H1 (cell line): ENCODE data around the gene QRICH1. TPM values are rescaled to one million over a fixed set of nuclear protein-coding genes. Genes with fewer than 3 reads are reported as not detected.

Source experiments
- CTCF ChIA-PET: fragments of 300-600 bp; sonication (Branson Sonifier 250); formaldehyde crosslinking; loops from one replicate; lab custom pipeline; 2021; ENCODE audit not compliant: partially characterized antibody; lab: Charles Lee
- POLR2A ChIA-PET: fragments of 300-600 bp; sonication (Branson Sonifier 250); formaldehyde crosslinking; loops from one replicate; lab custom pipeline; 2021; ENCODE audit warnings: inconsistent platforms; ENCODE audit not compliant: partially characterized antibody; lab: Charles Lee
- DNase-seq, 2 experiments: peaks; one replicate each; pipeline versions ENCODE4 v3.0.0 to v3.0.0-alpha.2; 2010 to 2022; ENCODE audit warnings: low spot score in 2 of 2, low read depth in 1 of 2, mixed read lengths in 1 of 2
- FAIRE-seq: peaks from 2 replicates; lab custom pipeline; 2011; peaks lifted over from hg19 to GRCh38; lab: Jason Lieb, UNC
- H2AFZ ChIP-seq: 2 replicates; pipeline ENCODE4 v1.8.1; 2012; ENCODE audit warnings: low read length, inconsistent platforms
- H2AK5ac ChIP-seq: 2 replicates; pipeline ENCODE4 v1.6.1; 2013; ENCODE audit warnings: low read depth, low read length
- H2BK120ac ChIP-seq: replicated peaks from 2 replicates; pipeline ENCODE3; 2013; ENCODE audit warnings: low read depth, low read length, inconsistent platforms
- H2BK12ac ChIP-seq: 2 replicates; pipeline ENCODE4 v1.6.1; 2013; ENCODE audit warnings: low read depth, low read length
- H2BK15ac ChIP-seq: 2 replicates; pipeline ENCODE4 v1.6.1; 2013; ENCODE audit warnings: low read length
- H2BK20ac ChIP-seq: 2 replicates; pipeline ENCODE4 v1.6.1; 2013; ENCODE audit warnings: low read length
- H2BK5ac ChIP-seq: 2 replicates; pipeline ENCODE4 v1.6.1; 2013; ENCODE audit warnings: low read depth, low read length
- H3K14ac ChIP-seq: 2 replicates; pipeline ENCODE4 v1.6.1; 2013; ENCODE audit warnings: inconsistent platforms; ENCODE audit not compliant: insufficient read length
- H3K18ac ChIP-seq: 2 replicates; pipeline ENCODE4 v1.6.1; 2013; ENCODE audit warnings: low read length; ENCODE audit errors: extremely low read depth
- H3K23ac ChIP-seq: 2 replicates; pipeline ENCODE4 v1.6.1; 2013; ENCODE audit warnings: inconsistent platforms; ENCODE audit not compliant: insufficient read length
- H3K23me2 ChIP-seq: 2 replicates; pipeline ENCODE4 v1.6.1; 2013; ENCODE audit warnings: low read depth, low read length
- H3K27ac ChIP-seq: 2 replicates; pipeline ENCODE4 v1.6.1; 2011; ENCODE audit warnings: low read depth, low read length, inconsistent platforms
- H3K27me3 ChIP-seq, 4 experiments: replicated peaks in 1 of 4; 1 replicate in 1 of 4; 2 replicates in 3 of 4; pipeline versions ENCODE4 v1.6.1 to v1.8.1; 2011 to 2013; ENCODE audit warnings: low read length in 3 of 4, mild to moderate bottlenecking in 3 of 4, inconsistent platforms in 2 of 4, mixed read lengths in 2 of 4, moderate library complexity in 1 of 4; ENCODE audit not compliant: control insufficient read depth in 3 of 4, insufficient read depth in 3 of 4; ENCODE audit errors: extremely low read depth in 1 of 4
- H3K36me3 ChIP-seq, 4 experiments: 2 replicates each; pipeline versions ENCODE4 v1.6.1 to v1.8.1; 2011 to 2013; ENCODE audit warnings: mild to moderate bottlenecking in 4 of 4, low read length in 3 of 4, moderate library complexity in 2 of 4, control low read depth in 1 of 4, inconsistent platforms in 1 of 4; ENCODE audit not compliant: insufficient read depth in 4 of 4, control insufficient read depth in 2 of 4
- H3K4ac ChIP-seq: replicated peaks from 2 replicates; pipeline ENCODE3; 2013; ENCODE audit warnings: low read length, low read depth, mixed read lengths, inconsistent platforms; ENCODE audit not compliant: insufficient read length
- H3K4me1 ChIP-seq, 4 experiments: replicated peaks in 1 of 4; 1 replicate in 1 of 4; 2 replicates in 3 of 4; pipeline versions ENCODE4 v1.6.1 to v1.8.1; 2011 to 2013; ENCODE audit warnings: low read length in 3 of 4, inconsistent platforms in 2 of 4, mixed read lengths in 1 of 4; ENCODE audit not compliant: insufficient read depth in 4 of 4, control insufficient read depth in 3 of 4
- H3K4me2 ChIP-seq, 2 experiments: 2 replicates each; pipeline versions ENCODE4 v1.6.1 to v1.8.1; 2011 to 2013; ENCODE audit warnings: low read depth in 2 of 2, low read length in 2 of 2, control low read depth in 1 of 2, inconsistent platforms in 1 of 2, mild to moderate bottlenecking in 1 of 2; ENCODE audit not compliant: insufficient read depth in 1 of 2
- H3K4me3 ChIP-seq, 4 experiments: fragments of 200-600, 300-600 bp in 1 of 4; sonication (generic), shearing (Covaris generic), sonication (Bioruptor Twin) in 1 of 4; 2 replicates each; pipeline versions ENCODE4 v1.5.1 to v1.8.1; 2011 to 2016; ENCODE audit warnings: low read length in 4 of 4, low read depth in 3 of 4, control low read depth in 2 of 4, inconsistent platforms in 2 of 4, mild to moderate bottlenecking in 2 of 4, mixed read lengths in 1 of 4, moderate library complexity in 1 of 4; ENCODE audit not compliant: insufficient read depth in 2 of 4; ENCODE audit errors: extremely low read depth in 1 of 4
- H3K56ac ChIP-seq: replicated peaks from 2 replicates; pipeline ENCODE3; 2013; ENCODE audit warnings: low read depth, mild to moderate bottlenecking, mixed read lengths, low read length, inconsistent platforms; ENCODE audit not compliant: insufficient read length
- H3K79me1 ChIP-seq: 2 replicates; pipeline ENCODE4 v1.6.1; 2013; ENCODE audit warnings: low read depth, low read length, control low read depth
- H3K79me2 ChIP-seq, 2 experiments: 2 replicates each; pipeline versions ENCODE4 v1.6.1 to v1.8.1; 2012 to 2013; ENCODE audit warnings: low read length in 2 of 2, mild to moderate bottlenecking in 2 of 2, inconsistent platforms in 1 of 2; ENCODE audit not compliant: insufficient read depth in 2 of 2, control insufficient read depth in 1 of 2
- H3K9ac ChIP-seq, 4 experiments: replicated peaks in 1 of 4; 1 replicate in 1 of 4; 2 replicates in 3 of 4; pipeline versions ENCODE4 v1.6.1 to v1.8.1; 2011 to 2013; ENCODE audit warnings: low read depth in 3 of 4, low read length in 3 of 4, control low read depth in 2 of 4, mild to moderate bottlenecking in 2 of 4, moderate library complexity in 2 of 4, inconsistent platforms in 1 of 4; ENCODE audit errors: extremely low read depth in 1 of 4
- H3K9me3 ChIP-seq, 2 experiments: 2 replicates each; pipeline versions ENCODE4 v1.6.1 to v1.8.1; 2012 to 2013; ENCODE audit warnings: mild to moderate bottlenecking in 2 of 2, moderate library complexity in 2 of 2, control low read depth in 1 of 2, inconsistent platforms in 1 of 2, low read depth in 1 of 2, low read length in 1 of 2, mixed read lengths in 1 of 2; ENCODE audit not compliant: insufficient read depth in 2 of 2
- H4K20me1 ChIP-seq, 2 experiments: replicated peaks in 1 of 2; 2 replicates each; pipeline versions ENCODE3 to v1.8.1; 2011 to 2013; ENCODE audit warnings: inconsistent platforms in 2 of 2, low read length in 2 of 2, mild to moderate bottlenecking in 1 of 2; ENCODE audit not compliant: insufficient read depth in 2 of 2, control insufficient read depth in 1 of 2
- H4K5ac ChIP-seq: 2 replicates; pipeline ENCODE4 v1.6.1; 2013; ENCODE audit warnings: low read length, low read depth, mixed read lengths, inconsistent platforms; ENCODE audit not compliant: insufficient read length
- H4K8ac ChIP-seq: 2 replicates; pipeline ENCODE4 v1.8.0; 2013; ENCODE audit warnings: mild to moderate bottlenecking, moderate library complexity, low read length, inconsistent platforms; ENCODE audit not compliant: insufficient read depth; ENCODE audit errors: extremely low read depth
- H4K91ac ChIP-seq: replicated peaks from 2 replicates; pipeline ENCODE3; 2013; ENCODE audit warnings: low read length, mixed read lengths, inconsistent platforms; ENCODE audit not compliant: insufficient read length
- CBX5 ChIP-seq: fragments of 300-800, 300-1000 bp; sonication (generic); IDR thresholded peaks from 2 replicates; pipeline ENCODE4 v1.7.1; 2016; ENCODE audit warnings: antibody characterized with exemption, low read length, low read depth
- JUND ChIP-seq: IDR thresholded peaks from 2 replicates; pipeline ENCODE4 v1.6.1; 2011; ENCODE audit warnings: mild to moderate bottlenecking, improper control_type of control experiment, low read length
- KDM1A ChIP-seq: fragments of 200-600, 300-600 bp; sonication (generic); IDR thresholded peaks from 2 replicates; pipeline ENCODE4 v1.7.1; 2016; ENCODE audit warnings: mild to moderate bottlenecking, low read length, borderline replicate concordance
- POU5F1 ChIP-seq: IDR thresholded peaks from 2 replicates; pipeline ENCODE4 v1.6.1; 2011; ENCODE audit warnings: low read depth, mild to moderate bottlenecking, low read length, moderate library complexity
- SIN3A ChIP-seq, 2 experiments: IDR thresholded peaks in 1 of 2; conservative IDR thresholded peaks in 1 of 2; 2 replicates each; pipeline ENCODE4 v1.6.1; 2011 to 2012; ENCODE audit warnings: low read length in 2 of 2, improper control_type of control experiment in 1 of 2, low read depth in 1 of 2, mild to moderate bottlenecking in 1 of 2
- SIX5 ChIP-seq: IDR thresholded peaks from 2 replicates; pipeline ENCODE4 v1.6.1; 2011; ENCODE audit warnings: mild to moderate bottlenecking, low read depth, low read length
- polyA plus RNA-seq, 7 experiments: library from polyadenylated mRNA; depleted of rRNA in 3 of 7; stranded (reverse) in 5 of 7; unstranded in 2 of 7; fragments of >200 nt in 5 of 7; fragments of 200-250 nt in 2 of 7; gene quantifications; 1 replicate in 5 of 7; 2 replicates in 1 of 7; 4 replicates in 1 of 7; pipeline versions ENCODE4 v1.2.1 to v1.2.3, GENCODE V29; 2011 to 2013; ENCODE audit warnings: missing spikeins in 2 of 7, mixed read lengths in 2 of 7
- total RNA-seq: library from RNA; stranded (reverse); fragmentation: NEBNext Ultra II Directional; extraction: Animal tissue kit (Norgen Biotek cat#: 25700); gene quantifications from 2 replicates; pipeline ENCODE4 v1.2.1, GENCODE V29; 2021

QRICH1 gene
- total and polyA plus RNA-seq, 2 of the 8 experiments (the other 6 are each of a cell fraction or from before 2014, with no cell fraction given) = 128 to 142 TPM

DNA sequence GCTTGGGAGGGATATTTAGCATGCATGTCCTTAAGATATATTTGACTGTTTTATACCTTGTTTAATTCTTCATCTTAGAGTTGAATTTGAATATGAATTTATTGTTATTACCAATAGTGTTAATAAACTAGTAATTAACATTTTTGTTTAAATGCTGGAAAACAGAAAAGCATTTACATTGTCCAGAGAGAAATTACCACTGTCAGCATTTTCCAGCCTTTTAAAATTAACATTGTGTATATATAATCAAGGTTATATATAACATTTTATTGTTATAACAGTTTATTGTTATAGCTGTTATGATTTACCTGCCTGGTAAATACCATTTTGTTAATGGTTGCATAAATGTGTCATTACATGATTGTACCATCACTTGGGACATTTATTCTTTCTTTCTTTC is 111.9 kb downstream of the QRICH1 start:
- POLR2A ChIA-PET = interaction anchor here (1.2 to 3.0 kb wide), 2 partner anchors 10 to 25 kb away, joined by 3 to 11 read pairs; partner anchors contain the start of gene WDR6
- Histone ChIP-seq H4K5ac (no peak overlapping the region), H3K23me2 (no peaks in the 10 kb centered on the region), H3K4me1 (no peaks in the 10 kb centered on the region), H4K8ac (no peak overlapping the region), H2BK120ac (no peak overlapping the region), H3K79me2 (no peaks in the 10 kb centered on the region), H3K56ac (no peak overlapping the region), H3K4me2 (no peak overlapping the region), H3K79me1 (peaks cover 2% of the 10 kb centered on the region; the same call in 1 of the 2 replicates), H3K23ac (no peak overlapping the region), H4K91ac (no peak overlapping the region), H2AFZ (no peak overlapping the region), H2AK5ac (no peak overlapping the region), H3K14ac (no peak overlapping the region), H3K18ac (no peak overlapping the region), H2BK15ac (no peak overlapping the region), H2BK5ac (no peak overlapping the region), H3K9me3 (no peaks in the 10 kb centered on the region), H2BK20ac (no peak overlapping the region), H3K36me3 (peaks cover 15 to 69% (median 52%) of the 10 kb centered on the region in 4 experiments), H3K9ac (no peak overlapping the region), H2BK12ac (no peak overlapping the region), H3K4me3 (no peak overlapping the region), H4K20me1 (peaks cover 3 to 11% of the 10 kb centered on the region in 2 experiments), H3K27ac (no peak overlapping the region), H3K4ac (no peak overlapping the region), H3K27me3 (no peaks in the 10 kb centered on the region)
- DNase-seq (no peak), FAIRE-seq (no peak)
- TF ChIP-seq JUND = no peak
- TF ChIP-seq POU5F1 = no peak
- TF ChIP-seq KDM1A = no peak
- no peak for TF ChIP-seq SIX5
- no peak for TF ChIP-seq SIN3A (conservative IDR thresholded peaks at IDR 0.05 in 1 of 2, IDR thresholded peaks at IDR 0.05 in 1 of 2; ENCODE audit: low read depth in 1 of 2, low read length in 2 of 2)
- TF ChIP-seq CBX5 = no peak
- CTCF ChIA-PET = interaction anchor here (0.9 to 19.9 kb wide), 4 partner anchors 10 to 33 kb away, joined by 3 to 467 read pairs (median 4); partner anchors contain the start of genes DALRD3, NDUFAF3 and WDR6
